Muscle of leg (tissue), 11 donors: ENCODE data around the gene PLXNB2. TPM values are rescaled to one million over a fixed set of nuclear protein-coding genes. Genes with fewer than 3 reads are reported as not detected.
"Not testable (repeated sequence)": the region's sequence is repeated elsewhere in the genome, so short reads cannot be mapped to it uniquely, and the experiment has no call there.

Source experiments
- DNase-seq: peaks from one replicate; pipeline ENCODE4 v3.0.0; 2013
- H3K27ac ChIP-seq: one replicate; pipeline ENCODE4 v1.5.1; 2013; ENCODE audit warnings: mild to moderate bottlenecking, low read length, control low read depth
- H3K27me3 ChIP-seq: one replicate; pipeline ENCODE4 v1.6.1; 2013; ENCODE audit warnings: low read length; ENCODE audit not compliant: control insufficient read depth, insufficient read depth
- H3K36me3 ChIP-seq: one replicate; pipeline ENCODE4 v1.6.1; 2013; ENCODE audit warnings: low read length; ENCODE audit not compliant: control insufficient read depth, insufficient read depth
- H3K4me1 ChIP-seq: one replicate; pipeline ENCODE4 v1.6.1; 2013; ENCODE audit warnings: low read length; ENCODE audit not compliant: control insufficient read depth, insufficient read depth
- H3K4me3 ChIP-seq: one replicate; pipeline ENCODE4 v1.5.1; 2013; ENCODE audit warnings: low read length, control low read depth
- H3K9me3 ChIP-seq: replicated peaks from 2 replicates; pipeline ENCODE4 v1.6.1; 2013; ENCODE audit warnings: low read depth, low read length; ENCODE audit not compliant: control insufficient read depth
- whole genome bisulfite sequencing: methylation state at CpG from one replicate; pipeline ENCODE4 v1.1.5; 2013; ENCODE audit warnings: missing lambda C conversion rate; ENCODE audit not compliant: insufficient coverage; 5-methylcytosine and 5-hydroxymethylcytosine counted together
- polyA plus RNA-seq, 8 donors: library from polyadenylated mRNA; unstranded; fragments of 120-200 nt; gene quantifications; one replicate each; pipeline versions ENCODE4 v1.2.1 to v1.2.3, GENCODE V29; 2013; ENCODE audit warnings: inconsistent platforms in 1 of 8, low replicate concordance in 1 of 8; ENCODE audit not compliant: insufficient read length in 8 of 8, insufficient read depth in 1 of 8
- total RNA-seq: library from RNA; stranded (reverse); fragments of 120-200 nt; gene quantifications from one replicate; pipeline ENCODE4 v1.2.4, GENCODE V29; 2013

Gene PLXNB2
- total and polyA plus RNA-seq, 9 donors: 36.9 to 110 (median 93.3) TPM

DNA sequence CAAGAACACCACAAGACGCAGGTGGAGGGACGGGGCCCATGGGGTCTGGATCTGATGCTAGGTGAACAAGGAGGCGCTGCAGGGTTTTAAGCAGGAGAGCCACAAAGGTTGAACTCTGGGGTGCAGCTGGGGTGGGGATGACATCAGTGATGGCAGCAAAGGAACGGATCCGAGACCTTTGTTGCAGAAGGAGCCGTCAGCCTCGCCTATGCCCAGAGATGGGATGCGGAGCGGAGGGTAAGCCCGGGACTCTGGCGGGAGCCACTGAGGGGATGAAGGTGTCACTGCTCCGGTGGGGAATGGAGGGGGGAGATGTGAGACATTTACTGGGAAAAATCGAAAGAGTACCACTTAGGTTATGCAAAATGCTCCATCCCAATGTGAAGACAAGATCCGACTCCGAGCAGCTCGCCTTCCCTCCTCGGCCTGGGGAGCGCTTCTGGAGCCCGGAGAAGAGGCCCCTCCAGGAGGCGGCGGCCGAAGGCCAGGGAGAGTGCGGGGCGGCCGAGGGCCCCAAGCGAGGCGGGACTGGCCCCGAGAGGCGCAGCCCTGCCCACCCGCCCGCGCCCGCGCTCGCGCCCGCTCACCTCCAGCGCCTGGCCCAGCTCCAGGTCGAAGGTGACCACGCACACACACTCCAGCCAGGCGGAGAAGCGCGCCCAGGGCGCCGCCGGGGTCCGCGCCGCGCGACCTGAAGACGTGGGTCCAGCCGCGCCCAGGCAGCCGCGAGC is 18.9 kb upstream of the PLXNB2 start:
- Histone ChIP-seq H3K9me3 (no peaks in the 10 kb centered on the region), H3K4me3 (peak overlapping the region; percentile 43), H3K4me1 (peaks cover 15% of the 10 kb centered on the region), H3K27ac (no peak overlapping the region), H3K27me3 (no peaks in the 10 kb centered on the region), H3K36me3 (no peaks in the 10 kb centered on the region)
- no peak for DNase-seq
- 9% methylated on average over 50 of the region's 56 CpGs for WGBS

DNA sequence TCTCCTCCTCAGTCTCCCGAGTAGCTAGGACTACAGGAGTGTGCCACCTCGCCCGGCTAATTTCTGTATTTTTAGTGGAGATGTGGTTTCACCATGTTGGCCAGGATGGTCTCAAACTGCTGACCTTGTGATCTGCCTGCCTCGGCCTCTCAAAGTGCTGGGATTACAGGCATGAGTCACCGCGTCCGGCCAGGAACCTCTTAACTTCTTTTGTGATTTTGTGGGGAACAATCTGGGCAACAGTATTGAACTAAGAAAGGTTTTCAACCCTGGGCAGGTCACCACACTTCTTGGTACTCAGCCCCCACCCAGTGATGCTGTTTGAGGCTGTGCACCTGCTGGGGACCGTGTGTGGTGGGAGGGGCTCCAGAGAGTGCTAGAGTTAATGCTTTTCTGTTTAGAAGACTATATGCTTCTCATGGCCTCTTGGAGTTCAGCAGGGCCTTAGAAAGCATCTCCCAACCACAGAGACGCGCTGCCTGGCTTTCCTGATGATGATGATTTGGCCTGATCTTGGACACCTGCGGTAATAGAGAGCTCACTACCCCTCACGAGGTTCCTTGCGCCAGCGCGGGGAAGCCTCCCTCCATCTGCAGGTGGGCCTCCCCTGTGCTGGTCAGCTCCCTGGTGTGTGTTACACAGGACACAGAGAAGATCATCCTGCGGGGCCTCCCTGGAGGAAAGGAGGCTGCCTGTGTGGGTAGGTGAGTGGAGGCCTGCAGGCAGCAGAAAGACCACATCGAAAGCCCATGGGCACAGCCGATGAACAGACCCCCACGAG is 18.2 kb upstream of the PLXNB2 start:
- peaks cover 15% of the 10 kb centered on the region for H3K4me1 ChIP-seq
- no peak overlapping the region for H3K4me3 ChIP-seq
- 84% methylated on average over 8 of the region's 19 CpGs for WGBS

DNA sequence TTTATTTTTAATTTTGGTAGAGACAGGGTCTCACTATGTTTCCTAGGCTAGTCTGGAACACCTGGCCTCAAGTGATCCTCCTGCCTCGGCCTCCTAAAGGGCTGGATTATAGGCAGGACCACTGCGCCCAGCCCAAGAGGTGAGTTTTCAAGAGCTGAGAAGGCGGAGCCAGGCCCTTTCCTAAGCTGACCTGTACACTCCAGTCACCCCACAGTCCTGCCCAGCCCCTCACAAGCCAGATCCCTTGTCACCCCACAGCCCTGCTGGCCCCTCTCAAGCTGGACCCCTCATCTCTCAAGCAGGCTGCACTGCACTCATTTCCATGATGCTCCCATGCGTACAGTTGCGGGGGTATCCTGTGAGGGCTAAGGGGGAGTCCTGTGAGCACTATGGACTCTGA is 16.5 kb upstream of the PLXNB2 start:
- WGBS: 93% methylated on average over 3 of the region's 5 CpGs
- no peaks in the 10 kb centered on the region for H3K27me3 ChIP-seq
- no peaks in the 10 kb centered on the region for H3K36me3 ChIP-seq
- DNase-seq: no peak
- no peaks in the 10 kb centered on the region for H3K9me3 ChIP-seq
- peaks cover 15% of the 10 kb centered on the region for H3K4me1 ChIP-seq
- H3K27ac ChIP-seq: no peak overlapping the region
- no peak overlapping the region for H3K4me3 ChIP-seq

More for the DNA sequence above, 18.2 kb upstream of the PLXNB2 start:
- H3K9me3 ChIP-seq: no peaks in the 10 kb centered on the region
- no peaks in the 10 kb centered on the region for H3K36me3 ChIP-seq
- no peak for DNase-seq
- no peak overlapping the region for H3K27ac ChIP-seq
- H3K27me3 ChIP-seq: no peaks in the 10 kb centered on the region

DNA sequence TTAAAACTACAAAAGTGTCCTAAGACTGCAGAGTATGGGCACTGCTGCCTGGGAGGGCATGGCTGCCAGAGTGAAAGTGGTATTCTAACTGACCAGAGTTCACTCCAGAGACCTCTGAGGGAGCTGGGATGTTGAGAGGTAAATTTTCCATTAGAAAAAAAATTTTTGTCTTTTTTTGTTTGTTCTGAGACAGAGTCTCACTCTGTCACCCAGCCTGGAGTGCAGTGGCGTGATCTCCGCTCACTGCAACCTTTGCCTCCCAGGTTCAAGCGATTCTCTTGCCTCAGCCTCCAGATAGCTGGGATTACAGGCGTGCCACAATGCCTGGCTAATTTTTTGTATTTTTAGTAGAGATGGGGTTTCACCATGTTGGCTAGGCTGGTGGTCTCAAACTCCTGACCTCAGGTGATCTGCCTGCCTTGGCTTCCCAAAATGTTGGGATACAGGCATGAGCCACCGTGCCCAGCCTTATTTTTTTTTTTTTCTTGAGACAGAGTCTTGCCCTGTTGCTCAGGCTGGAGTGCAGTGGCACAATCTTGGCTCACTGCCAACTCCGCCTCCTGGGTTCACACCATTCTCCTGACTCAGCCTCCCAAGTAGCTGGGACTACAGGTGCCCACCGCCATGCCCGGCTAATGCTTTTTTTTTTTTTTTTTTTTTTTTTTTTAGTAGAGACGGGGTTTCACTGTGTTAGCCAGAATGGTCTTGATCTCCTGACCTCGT is 15.1 kb upstream of the PLXNB2 start:
- not testable (repeated sequence) for H3K4me3 ChIP-seq, H3K9me3 ChIP-seq, DNase-seq, H3K27ac ChIP-seq, H3K36me3 ChIP-seq, H3K27me3 ChIP-seq
- peaks cover 11% of the 10 kb centered on the region for H3K4me1 ChIP-seq
- 81% methylated on average over 5 of the region's 10 CpGs for whole genome bisulfite sequencing

DNA sequence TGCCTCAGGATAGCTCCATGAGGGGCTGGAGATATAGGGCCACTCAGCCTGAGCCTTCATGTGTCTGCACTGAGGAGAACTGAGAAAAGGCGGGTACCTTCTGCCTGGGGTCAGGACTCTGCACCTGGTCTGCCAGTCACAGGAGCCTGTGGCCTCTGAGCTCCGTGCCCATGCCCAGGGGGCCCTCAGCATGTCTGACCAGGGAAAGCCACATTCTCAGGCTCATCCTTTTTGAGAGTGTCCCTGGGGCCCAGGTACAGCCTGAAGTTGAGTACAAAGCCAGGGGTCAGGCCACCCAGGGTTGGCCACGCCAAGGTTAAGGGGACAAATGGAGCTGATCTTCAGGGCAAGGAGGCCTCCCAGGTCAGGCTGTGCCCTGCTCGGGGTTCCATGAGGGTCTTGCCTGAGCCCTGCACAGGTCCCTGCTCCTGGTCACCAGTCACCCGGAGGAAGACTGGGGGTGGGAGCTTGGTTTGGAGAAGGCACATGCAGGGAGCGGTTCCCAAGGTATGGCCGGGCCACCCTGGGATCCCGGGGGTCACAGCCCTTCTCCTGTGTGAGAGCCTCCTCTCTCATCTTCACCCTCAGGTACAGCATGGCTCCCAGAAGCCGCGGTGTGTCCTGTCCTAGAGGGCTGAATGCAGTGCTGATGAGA is 13.4 kb upstream of the PLXNB2 start:
- Histone ChIP-seq H3K27ac (no peak overlapping the region), H3K9me3 (no peaks in the 10 kb centered on the region), H3K36me3 (no peaks in the 10 kb centered on the region), H3K27me3 (no peaks in the 10 kb centered on the region), H3K4me1 (peaks cover 2% of the 10 kb centered on the region), H3K4me3 (no peak overlapping the region)
- no peak for DNase-seq
- WGBS: 79% methylated on average over 7 of the region's 10 CpGs

DNA sequence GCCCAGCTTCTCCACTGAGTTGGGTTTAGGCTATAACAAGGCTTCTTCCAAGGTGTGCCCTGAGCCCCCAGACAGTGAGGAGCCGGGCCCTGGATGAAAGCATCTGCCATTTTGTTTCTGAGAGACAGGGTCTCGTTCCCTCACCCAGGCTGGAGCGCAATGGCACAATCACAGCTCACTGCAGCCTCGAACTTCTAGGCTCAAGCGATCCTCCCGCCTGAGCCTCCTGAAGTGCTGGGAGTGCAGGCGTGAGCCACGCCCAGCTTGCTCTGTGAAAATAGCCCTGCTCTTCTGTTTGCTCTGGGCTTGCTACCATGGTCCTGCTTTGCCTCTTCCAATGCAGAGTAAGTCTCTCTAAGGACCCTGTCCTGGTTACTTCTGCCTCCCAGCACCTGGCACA is 12.7 kb upstream of the PLXNB2 start:
- Histone ChIP-seq H3K9me3 (no peaks in the 10 kb centered on the region), H3K27me3 (no peaks in the 10 kb centered on the region), H3K36me3 (no peaks in the 10 kb centered on the region), H3K4me1 (no peaks in the 10 kb centered on the region), H3K27ac (no peak overlapping the region), H3K4me3 (no peak overlapping the region)
- no peak for DNase-seq
- 89% methylated on average over 8 of the region's 8 CpGs for WGBS

DNA sequence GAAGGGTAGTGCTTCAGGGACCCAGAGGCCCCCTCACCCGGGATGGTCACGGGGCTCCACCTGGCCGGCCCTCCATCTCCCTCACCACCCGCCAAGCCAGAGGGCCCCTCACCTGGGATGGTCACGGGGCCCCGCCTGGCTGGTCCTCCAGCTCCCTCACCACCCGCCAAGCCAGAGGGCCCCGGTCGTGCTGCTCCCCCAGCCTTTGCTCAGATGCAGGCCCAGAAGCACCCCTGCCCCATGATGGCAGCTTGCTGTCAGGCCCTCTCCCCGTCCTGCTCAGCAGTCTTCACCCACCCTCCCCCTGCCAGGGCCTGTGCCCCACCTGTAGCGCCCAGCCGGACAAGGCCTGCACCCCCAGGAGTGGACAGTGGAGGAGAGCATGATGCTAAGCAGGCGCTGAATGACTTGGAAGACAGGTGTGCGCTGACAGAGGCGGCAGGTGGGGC is 12.1 kb upstream of the PLXNB2 start:
- H3K4me3 ChIP-seq: no peak overlapping the region
- no peaks in the 10 kb centered on the region for H3K27me3 ChIP-seq
- 83% methylated on average over 12 of the region's 15 CpGs for WGBS
- no peaks in the 10 kb centered on the region for H3K4me1 ChIP-seq
- H3K9me3 ChIP-seq: no peaks in the 10 kb centered on the region
- no peak for DNase-seq
- no peaks in the 10 kb centered on the region for H3K36me3 ChIP-seq
- H3K27ac ChIP-seq: no peak overlapping the region

DNA sequence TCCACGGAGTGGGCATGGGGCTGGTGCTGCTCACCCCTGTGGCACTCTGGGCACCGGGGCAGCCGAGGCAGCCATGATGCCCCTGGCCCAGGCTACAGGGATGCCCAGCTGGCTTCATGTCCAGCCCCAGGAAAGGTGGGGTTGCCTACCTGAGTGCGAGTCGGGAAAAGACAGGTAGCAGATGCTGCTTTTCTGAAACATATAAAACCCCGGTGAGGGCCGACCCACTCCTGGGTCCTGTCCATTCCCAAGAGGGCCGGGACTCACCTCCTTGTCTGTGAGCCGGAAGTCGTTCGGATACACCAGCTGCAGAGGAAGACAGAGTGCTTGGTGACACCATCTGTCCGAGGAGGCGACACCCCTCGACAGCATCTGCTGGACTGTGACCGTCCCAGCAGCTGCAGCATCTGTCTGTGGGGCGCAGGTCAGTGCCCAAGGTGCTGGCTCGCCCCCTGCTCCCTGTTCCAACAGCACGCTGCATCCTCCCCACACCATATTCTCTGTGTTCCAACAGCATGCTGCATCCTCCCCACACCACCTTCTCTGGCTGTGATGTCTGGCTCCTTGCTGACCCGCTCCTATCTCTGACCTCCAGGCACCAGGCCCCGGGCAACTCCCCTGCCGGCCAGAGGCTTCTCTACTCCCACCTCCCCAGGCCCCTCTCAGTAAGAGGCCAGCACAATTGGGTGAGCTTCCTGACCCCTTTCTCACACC is 11.4 kb upstream of the PLXNB2 start:
- Histone ChIP-seq H3K27ac (no peak overlapping the region), H3K4me3 (no peak overlapping the region), H3K9me3 (no peaks in the 10 kb centered on the region), H3K27me3 (no peaks in the 10 kb centered on the region), H3K36me3 (no peaks in the 10 kb centered on the region), H3K4me1 (no peaks in the 10 kb centered on the region)
- no peak for DNase-seq
- WGBS: 72% methylated on average over 19 of the region's 21 CpGs

DNA sequence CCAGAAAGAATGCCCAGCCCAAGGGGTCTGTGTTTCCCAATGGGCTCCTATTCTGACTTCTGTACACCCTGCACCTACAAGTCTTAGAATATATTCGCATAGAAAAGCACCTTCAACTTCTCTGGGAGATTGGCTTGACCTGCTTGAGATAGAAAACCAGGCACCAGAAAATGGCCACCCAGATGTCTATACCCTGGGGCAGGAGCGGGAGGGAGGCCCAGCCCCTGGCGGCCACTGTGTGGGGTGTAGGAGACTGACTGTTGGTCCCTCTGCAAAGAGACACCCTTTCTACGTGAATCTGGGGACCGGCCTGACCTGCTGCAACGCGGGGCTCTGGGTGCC is 10.9 kb upstream of the PLXNB2 start:
- Histone ChIP-seq H3K9me3 (no peaks in the 10 kb centered on the region), H3K4me3 (no peak overlapping the region), H3K36me3 (no peaks in the 10 kb centered on the region), H3K27me3 (no peaks in the 10 kb centered on the region), H3K27ac (no peak overlapping the region), H3K4me1 (no peaks in the 10 kb centered on the region)
- DNase-seq: no peak
- 75% methylated on average over 5 of the region's 7 CpGs for WGBS
